Heart left ventricle (tissue), 16 donors: ENCODE data around the gene SLC6A2. TPM values are rescaled to one million over a fixed set of nuclear protein-coding genes. Genes with fewer than 3 reads are reported as not detected.
"Not testable (repeated sequence)": the region's sequence is repeated elsewhere in the genome, so short reads cannot be mapped to it uniquely, and the experiment has no call there.

Experiments
- ATAC-seq, 4 donors: fragments of 200-7000 bp; cut with Tn5 transposase; one replicate each; pipeline ENCODE4 v1.9.1; 2020 to 2022; ENCODE audit warnings: moderate library complexity in 4 of 4, mild to moderate bottlenecking in 3 of 4, moderate number of reproducible peaks in 1 of 4
- DNase-seq, 5 donors: peaks; one replicate each; pipeline ENCODE4 v3.0.0-alpha.2; 2020
- H3K27ac ChIP-seq, 12 donors: fragments of 200-600 bp; sonication (generic) in 4 of 12; one replicate each; pipeline versions ENCODE4 v1.5.0 to v1.8.0; 2016 to 2022; ENCODE audit warnings: mild to moderate bottlenecking in 2 of 12
- H3K27me3 ChIP-seq, 9 donors: fragments of 200-600 bp; sonication (generic) in 2 of 9; one replicate each; pipeline versions ENCODE4 v1.5.1 to v1.8.0; 2016 to 2022; ENCODE audit warnings: mild to moderate bottlenecking in 3 of 9
- H3K36me3 ChIP-seq, 9 donors: fragments of 200-600 bp; sonication (generic) in 2 of 9; one replicate each; pipeline versions ENCODE4 v1.5.0 to v1.8.0; 2018 to 2022; ENCODE audit warnings: mild to moderate bottlenecking in 2 of 9
- H3K4me1 ChIP-seq, 12 donors: fragments of 200-600 bp; sonication (generic) in 4 of 12; one replicate each; pipeline versions ENCODE4 v1.5.0 to v1.8.0; 2016 to 2022; ENCODE audit warnings: mild to moderate bottlenecking in 3 of 12
- H3K4me3 ChIP-seq, 12 donors: fragments of 200-600 bp; sonication (generic) in 4 of 12; one replicate each; pipeline versions ENCODE4 v1.5.0 to v1.8.0; 2017 to 2022; ENCODE audit warnings: mild to moderate bottlenecking in 9 of 12, moderate library complexity in 4 of 12
- H3K9me3 ChIP-seq, 12 donors: fragments of 200-600 bp; sonication (generic) in 4 of 12; one replicate each; pipeline versions ENCODE4 v1.5.0 to v1.8.0; 2016 to 2022; ENCODE audit warnings: mild to moderate bottlenecking in 1 of 12
- POLR2A ChIP-seq, 2 donors: fragments of 450-650 bp; IDR thresholded peaks; one replicate each; pipeline ENCODE4 v1.6.1; 2017; ENCODE audit warnings: antibody characterized with exemption in 2 of 2, mild to moderate bottlenecking in 2 of 2, moderate library complexity in 2 of 2
- WGBS, 4 donors: extraction: QIAGEN DNeasy Blood & Tissue Kit in 2 of 4; methylation state at CpG; one replicate each; pipeline versions ENCODE4 v1.1.5 to v1.1.7; 2013 to 2018; 5-methylcytosine and 5-hydroxymethylcytosine counted together
- intact Hi-C, 10 donors: fragments of 100-400 bp; cut with DNase I; formaldehyde crosslinking; loops; one replicate each; pipeline versions ENCODE4 v1.11.1 to v1.14.2; 2022
- polyA plus RNA-seq, 2 donors: library from polyadenylated mRNA; stranded (reverse); fragments of 200-250 nt; gene quantifications; one replicate each; pipeline ENCODE4 v1.2.3, GENCODE V29; 2013
- total RNA-seq, 9 donors: library from RNA; depleted of rRNA in 2 of 9; stranded (reverse); fragments of >200 nt in 2 of 9; fragmentation: NEBNext Ultra II Directional in 3 of 9; extraction: Animal tissue kit (Norgen Biotek cat#: 25700) in 3 of 9; gene quantifications; one replicate each; pipeline versions ENCODE4 v1.1.0 to v1.2.4, GENCODE V29; 2016 to 2023
- TF ChIP-seq, protein P1 (sequence below), 12 donors: fragments of 200-600 bp; sonication (generic) in 4 of 12; IDR thresholded peaks; one replicate each; pipeline versions ENCODE4 v1.5.0 to v1.8.0; 2018 to 2022; ENCODE audit warnings: antibody characterized with exemption in 12 of 12, mild to moderate bottlenecking in 5 of 12
- donor health status: ischemic (EF 13 %, LVEDD 7.1; RV severe dilation, severe dysfunction).
- donor health status: healthy with polysubstance abuse.
- donor health status: DM: no; HTN: yes; CAD: no.
- donor health status: DM: no; HTN: no; CAD: no.
- donor health status: ischemic (EF 25% LVEDD 6.9; RV normal size, moderate dysfunction).
- donor health status: ischemic (EF 25% LVEDD 5.7; RV mildly dilated, moderate dysfunction).
- donor health status: healthy.
- donor health status: DM: yes; HTN: yes; CAD: no.
- donor health status: ischemic (EF 35%, LVEDD 5.7; RV mildly dilated, moderate dysfunction).
- donor health status: nonischemic (EF 11% LVEDD 7.7; RV severe dilation, severe dysfunction).
- donor health status: DM: yes; HTN: yes; CAD: no.
- donor health status: PGD.
- donor health status: ischemic (EF 29% LVEDD 5.4; RV normal size, mild dysfunction).
- donor health status: nonischemic (EF 23%, LVEDD 6.1; RV moderate dilation, normal function).

SLC6A2 gene
- total and polyA plus RNA-seq, 11 donors = 0.18 TPM; not detected in 10

GRCh38 chr16:55746081-55746480, 90.3 kb downstream of the SLC6A2 start:
- H3K4me1 ChIP-seq = no peaks in the 10 kb centered on the region
- intact Hi-C loops = no loop called here
- H3K36me3 ChIP-seq = no peaks in the 10 kb centered on the region
- H3K27ac ChIP-seq = no peak overlapping the region
- DNase-seq = no peak
- no peak overlapping the region for H3K4me3 ChIP-seq
- no peak for ATAC-seq
- no peak for TF ChIP-seq POLR2A (IDR thresholded peaks at IDR 0.05)
- TF ChIP-seq, protein P1, sequence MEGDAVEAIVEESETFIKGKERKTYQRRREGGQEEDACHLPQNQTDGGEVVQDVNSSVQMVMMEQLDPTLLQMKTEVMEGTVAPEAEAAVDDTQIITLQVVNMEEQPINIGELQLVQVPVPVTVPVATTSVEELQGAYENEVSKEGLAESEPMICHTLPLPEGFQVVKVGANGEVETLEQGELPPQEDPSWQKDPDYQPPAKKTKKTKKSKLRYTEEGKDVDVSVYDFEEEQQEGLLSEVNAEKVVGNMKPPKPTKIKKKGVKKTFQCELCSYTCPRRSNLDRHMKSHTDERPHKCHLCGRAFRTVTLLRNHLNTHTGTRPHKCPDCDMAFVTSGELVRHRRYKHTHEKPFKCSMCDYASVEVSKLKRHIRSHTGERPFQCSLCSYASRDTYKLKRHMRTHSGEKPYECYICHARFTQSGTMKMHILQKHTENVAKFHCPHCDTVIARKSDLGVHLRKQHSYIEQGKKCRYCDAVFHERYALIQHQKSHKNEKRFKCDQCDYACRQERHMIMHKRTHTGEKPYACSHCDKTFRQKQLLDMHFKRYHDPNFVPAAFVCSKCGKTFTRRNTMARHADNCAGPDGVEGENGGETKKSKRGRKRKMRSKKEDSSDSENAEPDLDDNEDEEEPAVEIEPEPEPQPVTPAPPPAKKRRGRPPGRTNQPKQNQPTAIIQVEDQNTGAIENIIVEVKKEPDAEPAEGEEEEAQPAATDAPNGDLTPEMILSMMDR (IDR thresholded peaks at IDR 0.05) = no peak
- no peaks in the 10 kb centered on the region for H3K9me3 ChIP-seq
- peaks cover 0 to 42% (median 4%) of the 10 kb centered on the region in 9 donors for H3K27me3 ChIP-seq
- 43 to 56% (median 46%) methylated on average over 4 of the region's 4 CpGs for WGBS, 4 donors

DNA sequence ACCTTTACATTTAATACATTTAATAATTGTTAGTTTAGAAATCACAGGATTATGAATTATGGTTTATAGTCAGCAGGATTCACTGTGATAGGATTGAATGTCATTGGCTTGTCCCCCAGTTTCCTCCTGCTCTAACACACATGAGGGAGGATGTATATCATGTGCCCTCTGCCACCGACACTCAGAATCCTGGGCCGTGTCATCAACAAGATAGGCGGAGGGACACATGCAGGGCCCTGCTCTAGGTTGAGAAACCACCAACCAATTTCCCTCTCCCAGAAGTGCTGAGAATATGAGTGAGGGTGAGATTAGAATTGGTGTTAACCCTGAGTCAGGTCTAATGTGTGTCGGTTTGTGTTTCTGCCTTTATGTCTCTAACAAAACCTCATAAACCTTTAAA, 92.0 kb downstream of the SLC6A2 start:
- TF ChIP-seq POLR2A (IDR thresholded peaks at IDR 0.05) = no peak
- TF ChIP-seq, protein P1 (IDR thresholded peaks at IDR 0.05) = no peak
- WGBS, 4 donors = 63 to 70% (median 68%) methylated on average over 4 of the region's 4 CpGs

DNA sequence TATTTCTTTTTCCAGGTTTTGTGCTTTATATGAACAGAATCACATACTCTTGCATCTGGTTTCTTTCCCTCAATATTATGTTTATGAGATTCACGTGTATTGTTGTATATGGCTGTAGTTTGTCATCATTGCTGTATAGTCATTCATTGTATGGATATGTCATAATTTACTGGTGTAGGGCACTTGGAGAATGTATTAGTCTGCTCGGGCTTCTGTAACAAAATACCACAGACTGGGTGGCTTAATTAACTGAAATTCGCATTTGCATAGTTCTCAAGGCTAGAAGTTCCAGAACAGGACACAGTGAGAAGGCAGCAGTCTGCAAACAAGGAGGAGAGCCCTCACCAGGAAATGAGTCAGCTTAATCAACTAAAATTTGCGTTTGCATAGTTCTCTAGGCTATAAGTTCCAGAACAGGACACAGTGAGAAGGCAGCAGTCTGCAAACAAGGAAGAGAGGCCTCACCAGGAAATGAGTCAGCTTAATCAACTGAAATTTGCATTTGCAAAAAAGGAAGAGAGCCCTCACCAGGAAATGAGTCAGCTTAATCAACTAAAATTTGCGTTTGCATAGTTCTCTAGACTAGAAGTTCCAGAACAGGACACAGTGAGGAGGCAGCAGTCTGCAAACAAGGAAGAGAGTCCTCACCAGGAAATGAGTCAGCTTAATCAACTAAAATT, 96.8 kb downstream of the SLC6A2 start:
- intact Hi-C loops = loop anchor here in 1 of 10 donors (1.0 kb wide), 1 partner anchor 8 kb away; no protein-coding TSS in a partner anchor
- 57 to 66% (median 63%) methylated on average over 5 of the region's 5 CpGs for WGBS, 4 donors
- DNase-seq, ATAC-seq, H3K4me1 ChIP-seq, H3K4me3 ChIP-seq, H3K27ac ChIP-seq, H3K27me3 ChIP-seq, H3K36me3 ChIP-seq: not testable (repeated sequence)
- peaks cover 0 to 16% (median 4%) of the 10 kb centered on the region in 12 donors for H3K9me3 ChIP-seq

More for the DNA sequence above, 92.0 kb downstream of the SLC6A2 start:
- no peaks in the 10 kb centered on the region for H3K4me1 ChIP-seq
- no peak overlapping the region for H3K4me3 ChIP-seq
- intact Hi-C loops = no loop called here
- DNase-seq (no peak), ATAC-seq (no peak)
- H3K27me3 ChIP-seq = peaks cover 0 to 36% (median 0%) of the 10 kb centered on the region in 9 donors
- no peaks in the 10 kb centered on the region for H3K36me3 ChIP-seq
- no peak overlapping the region for H3K27ac ChIP-seq
- peaks cover 0 to 6% (median 0%) of the 10 kb centered on the region in 12 donors for H3K9me3 ChIP-seq

- Histone ChIP-seq H3K9me3 (peaks cover 0 to 16% (median 4%) of the 10 kb centered on the region in 12 donors), H3K27ac (peak overlapping the region in 1 of 12 donors; percentile 37)
- intact Hi-C loops, ATAC-seq, H3K27me3 ChIP-seq, DNase-seq, H3K36me3 ChIP-seq, H3K4me3 ChIP-seq, H3K4me1 ChIP-seq: not testable (repeated sequence)
- 50 to 60% (median 54%) methylated on average over 4 of the region's 4 CpGs for WGBS, 4 donors
Observed at GRCh38 chr16:55753145-55753631, 97.4 kb downstream of the SLC6A2 start.

Other genes with a start within 250 kb of the SLC6A2 start
- gene MMP2, start 176.8 kb upstream of the SLC6A2 start, total RNA-seq = 100 to 1,000 TPM in 4 of 9 donors, 10 to 100 TPM in 5; 59.1 to 157 (median 77.2) TPM
- 10 to 100 TPM; 22.5 to 77.1 TPM for gene MMP2, start 176.8 kb upstream of the SLC6A2 start, polyA plus RNA-seq
- gene LPCAT2, start 146.9 kb upstream of the SLC6A2 start, total RNA-seq = 10 to 100 TPM in 3 of 9 donors, 1 to 10 TPM in 6; 4.1 to 13.6 (median 7.6) TPM
- gene LPCAT2, start 146.9 kb upstream of the SLC6A2 start, polyA plus RNA-seq = 1 to 10 TPM; 3.8 to 5.2 TPM
- under 1 TPM in 1 of 9 donors, not detected in 8; 0.72 TPM for gene CAPNS2, start 89.3 kb upstream of the SLC6A2 start, total RNA-seq
- not detected for gene CAPNS2, start 89.3 kb upstream of the SLC6A2 start, polyA plus RNA-seq
- gene CES1, start 177.1 kb downstream of the SLC6A2 start, total RNA-seq = 10 to 100 TPM in 6 of 9 donors, 1 to 10 TPM in 3; 7.3 to 31.3 (median 20.6) TPM
- 10 to 100 TPM in 1 of 2 donors, 1 to 10 TPM in 1; 4.0 to 21.8 TPM for gene CES1, start 177.1 kb downstream of the SLC6A2 start, polyA plus RNA-seq
- under 1 TPM in 2 of 9 donors, not detected in 7; 0.20 to 0.51 TPM for gene CES5A, start 219.4 kb downstream of the SLC6A2 start, total RNA-seq
- under 1 TPM in 1 of 2 donors, not detected in 1; 0.10 TPM for gene CES5A, start 219.4 kb downstream of the SLC6A2 start, polyA plus RNA-seq